CD4-positive, alpha-beta memory T cell (primary cell): ENCODE data around the gene HIC1. TPM values are rescaled to one million over a fixed set of nuclear protein-coding genes. Genes with fewer than 3 reads are reported as not detected.

ENCODE experiments used
- CTCF ChIA-PET: fragments of 350-600 bp; sonication (Branson Sonifier 250); formaldehyde crosslinking; loops from one replicate; lab custom pipeline; 2021; ENCODE audit warnings: inconsistent platforms; ENCODE audit not compliant: partially characterized antibody; lab: Charles Lee
- POLR2A ChIA-PET: fragments of 350-600 bp; sonication (Branson Sonifier 250); formaldehyde crosslinking; loops from one replicate; lab custom pipeline; 2021; ENCODE audit not compliant: partially characterized antibody; lab: Charles Lee
- DNase-seq, 5 donors: peaks; one replicate each; pipeline versions ENCODE4 v3.0.0 to v3.0.0-alpha.2; 2020 to 2022; ENCODE audit warnings: mixed read lengths in 1 of 5
- H3K27ac ChIP-seq: one replicate; pipeline ENCODE4 v1.7.0; 2013; ENCODE audit warnings: low read depth, low read length
- H3K27me3 ChIP-seq: 2 replicates; pipeline ENCODE4 v1.7.0; 2013; ENCODE audit warnings: mild to moderate bottlenecking, low read length, moderate library complexity; ENCODE audit not compliant: insufficient read depth
- H3K36me3 ChIP-seq: 2 replicates; pipeline ENCODE4 v1.7.0; 2013; ENCODE audit warnings: mild to moderate bottlenecking, low read length, moderate library complexity; ENCODE audit not compliant: insufficient read depth
- H3K4me1 ChIP-seq: 2 replicates; pipeline ENCODE4 v1.7.0; 2013; ENCODE audit warnings: mild to moderate bottlenecking, low read length, moderate library complexity; ENCODE audit not compliant: insufficient read depth
- H3K4me3 ChIP-seq, 2 donors: one replicate each; pipeline ENCODE4 v1.7.0; 2013; ENCODE audit warnings: low read length in 2 of 2, mild to moderate bottlenecking in 1 of 2
- H3K9me3 ChIP-seq, 2 donors: one replicate each; pipeline ENCODE4 v1.7.0; 2013; ENCODE audit warnings: low read length in 2 of 2, control low read depth in 1 of 2; ENCODE audit not compliant: control insufficient read depth in 1 of 2
- H3K27ac Mint-ChIP-seq, 7 donors: one replicate each; pipeline ENCODE4 v1.8.0; 2020 to 2021; ENCODE audit warnings: mixed read lengths in 7 of 7, mild to moderate bottlenecking in 6 of 7, inconsistent platforms in 3 of 7, moderate library complexity in 3 of 7
- H3K27me3 Mint-ChIP-seq, 2 donors: one replicate each; pipeline ENCODE4 v1.8.0; 2020 to 2021; ENCODE audit warnings: mixed read lengths in 2 of 2
- H3K36me3 Mint-ChIP-seq, 2 donors: one replicate each; pipeline ENCODE4 v1.8.0; 2020 to 2021; ENCODE audit warnings: mixed read lengths in 2 of 2, inconsistent platforms in 1 of 2, mild to moderate bottlenecking in 1 of 2
- H3K4me1 Mint-ChIP-seq, 4 donors: one replicate each; pipeline ENCODE4 v1.8.0; 2020 to 2021; ENCODE audit warnings: mixed read lengths in 4 of 4, mild to moderate bottlenecking in 1 of 4
- H3K4me3 Mint-ChIP-seq, 8 donors: one replicate each; pipeline ENCODE4 v1.8.0; 2020 to 2021; ENCODE audit warnings: mixed read lengths in 8 of 8, mild to moderate bottlenecking in 7 of 8, moderate library complexity in 6 of 8, inconsistent platforms in 3 of 8
- H3K9me3 Mint-ChIP-seq, 8 donors: one replicate each; pipeline ENCODE4 v1.8.0; 2020 to 2021; ENCODE audit warnings: mixed read lengths in 8 of 8, mild to moderate bottlenecking in 5 of 8, inconsistent platforms in 3 of 8, moderate library complexity in 1 of 8
- intact Hi-C: fragments of 100-400 bp; cut with micrococcal nuclease; formaldehyde crosslinking; loops from one replicate; pipeline ENCODE4 v1.15.1; 2023
- polyA plus RNA-seq, 2 donors: library from polyadenylated mRNA; unstranded; fragments of 300-500 nt; fragmentation: Illumina TruSeq; gene quantifications; one replicate each; pipeline ENCODE4 v1.2.3, GENCODE V29; 2021
- total RNA-seq, 2 experiments: library from RNA; stranded (reverse); gene quantifications; one replicate each; pipeline ENCODE4 v1.2.3, GENCODE V29; 2021

The HIC1 gene
- total and polyA plus RNA-seq, 4 experiments from 2014 or later = 0.39 to 5.2 (median 3.3) TPM

DNA sequence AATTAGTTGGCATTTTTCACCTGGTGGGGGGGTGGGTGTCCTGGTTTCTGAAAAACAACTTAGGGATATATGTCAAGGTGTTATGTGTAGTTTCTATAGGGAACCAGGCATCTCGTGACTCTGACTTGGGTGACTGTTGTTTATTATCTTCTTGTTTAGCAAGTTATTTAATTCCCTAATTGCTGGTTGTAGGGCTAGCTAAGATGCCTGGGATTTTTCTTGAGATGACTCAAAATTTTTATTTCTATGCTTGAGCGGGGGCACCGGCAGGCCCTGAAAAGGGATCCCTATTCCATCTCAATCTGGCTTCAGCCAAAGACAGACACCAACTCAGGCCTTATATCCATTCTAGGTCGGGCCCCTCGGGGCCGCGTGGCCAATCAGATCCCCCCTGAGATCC lies 21.8 kb upstream of the HIC1 start:
- no peaks in the 10 kb centered on the region for H3K9me3 ChIP-seq
- H3K4me3 ChIP-seq = no peak overlapping the region
- DNase-seq = no peak
- no peaks in the 10 kb centered on the region for H3K27me3 Mint-ChIP-seq
- H3K4me3 Mint-ChIP-seq = peak overlapping the region in 3 of 8 donors; percentile 13 to 38 (median 15)
- H3K27me3 ChIP-seq = no peaks in the 10 kb centered on the region
- ChIA-PET CTCF (interaction anchor here (0.9 to 2.1 kb wide), 2 partner anchors 21 to 384 kb away, joined by 3 to 4 read pairs; partner anchors contain the start of genes HIC1 and RILP), POLR2A (interaction anchor here (2.1 kb wide), 1 partner anchor 9 kb away, joined by 7 read pairs; the partner anchor contains the start of gene RTN4RL1)
- H3K27ac ChIP-seq = no peak overlapping the region
- peak overlapping the region in 2 of 7 donors; percentile 7 to 42 for H3K27ac Mint-ChIP-seq
- peaks cover 10 to 29% of the 10 kb centered on the region in 2 donors for H3K36me3 Mint-ChIP-seq
- peaks cover 27% of the 10 kb centered on the region for H3K36me3 ChIP-seq
- intact Hi-C loops = no loop called here
- H3K4me1 ChIP-seq = peaks cover 30% of the 10 kb centered on the region
- peaks cover 9 to 32% (median 21%) of the 10 kb centered on the region in 4 donors for H3K4me1 Mint-ChIP-seq
- H3K9me3 Mint-ChIP-seq = no peaks in the 10 kb centered on the region

- H3K27me3 Mint-ChIP-seq = no peaks in the 10 kb centered on the region
- DNase-seq = no peak
- H3K4me3 ChIP-seq = no peak overlapping the region
- H3K4me1 Mint-ChIP-seq = peaks cover 9 to 32% (median 21%) of the 10 kb centered on the region in 4 donors
- no peak overlapping the region for H3K4me3 Mint-ChIP-seq
- no peak overlapping the region for H3K27ac ChIP-seq
- H3K9me3 ChIP-seq = no peaks in the 10 kb centered on the region
- H3K36me3 ChIP-seq = peaks cover 30% of the 10 kb centered on the region
- H3K36me3 Mint-ChIP-seq = peaks cover 10 to 36% of the 10 kb centered on the region in 2 donors
- no peak overlapping the region for H3K27ac Mint-ChIP-seq
- POLR2A ChIA-PET = interaction anchor here (2.1 kb wide), 1 partner anchor 10 kb away, joined by 7 read pairs; the partner anchor contains the start of gene RTN4RL1
- no peaks in the 10 kb centered on the region for H3K9me3 Mint-ChIP-seq
- H3K27me3 ChIP-seq = no peaks in the 10 kb centered on the region
- CTCF ChIA-PET = interaction anchor here (0.9 kb wide), 1 partner anchor 20 kb away, joined by 3 read pairs; the partner anchor contains the start of gene HIC1
- intact Hi-C loops = no loop called here
- H3K4me1 ChIP-seq = peaks cover 30% of the 10 kb centered on the region
Observed at GRCh38 chr17:2034157-2034556, 20.7 kb upstream of the HIC1 start.

GRCh38 chr17:2034806-2035540 lies 19.9 kb upstream of the HIC1 start:
- Histone ChIP-seq H3K27ac (no peak overlapping the region), H3K9me3 (no peaks in the 10 kb centered on the region), H3K36me3 (peaks cover 30% of the 10 kb centered on the region), H3K4me3 (no peak overlapping the region), H3K27me3 (no peaks in the 10 kb centered on the region), H3K4me1 (peaks cover 25% of the 10 kb centered on the region)
- Mint-ChIP-seq H3K36me3 (peaks cover 12 to 40% of the 10 kb centered on the region in 2 donors), H3K27ac (no peak overlapping the region), H3K4me3 (no peak overlapping the region), H3K9me3 (no peaks in the 10 kb centered on the region), H3K4me1 (peaks cover 9 to 32% (median 18%) of the 10 kb centered on the region in 4 donors), H3K27me3 (no peaks in the 10 kb centered on the region)
- CTCF ChIA-PET = no interaction called here
- POLR2A ChIA-PET = interaction anchor here (1.0 kb wide), 1 partner anchor 318 kb away, joined by 3 read pairs; no protein-coding TSS in a partner anchor
- intact Hi-C loops = no loop called here
- DNase-seq = no peak

DNA sequence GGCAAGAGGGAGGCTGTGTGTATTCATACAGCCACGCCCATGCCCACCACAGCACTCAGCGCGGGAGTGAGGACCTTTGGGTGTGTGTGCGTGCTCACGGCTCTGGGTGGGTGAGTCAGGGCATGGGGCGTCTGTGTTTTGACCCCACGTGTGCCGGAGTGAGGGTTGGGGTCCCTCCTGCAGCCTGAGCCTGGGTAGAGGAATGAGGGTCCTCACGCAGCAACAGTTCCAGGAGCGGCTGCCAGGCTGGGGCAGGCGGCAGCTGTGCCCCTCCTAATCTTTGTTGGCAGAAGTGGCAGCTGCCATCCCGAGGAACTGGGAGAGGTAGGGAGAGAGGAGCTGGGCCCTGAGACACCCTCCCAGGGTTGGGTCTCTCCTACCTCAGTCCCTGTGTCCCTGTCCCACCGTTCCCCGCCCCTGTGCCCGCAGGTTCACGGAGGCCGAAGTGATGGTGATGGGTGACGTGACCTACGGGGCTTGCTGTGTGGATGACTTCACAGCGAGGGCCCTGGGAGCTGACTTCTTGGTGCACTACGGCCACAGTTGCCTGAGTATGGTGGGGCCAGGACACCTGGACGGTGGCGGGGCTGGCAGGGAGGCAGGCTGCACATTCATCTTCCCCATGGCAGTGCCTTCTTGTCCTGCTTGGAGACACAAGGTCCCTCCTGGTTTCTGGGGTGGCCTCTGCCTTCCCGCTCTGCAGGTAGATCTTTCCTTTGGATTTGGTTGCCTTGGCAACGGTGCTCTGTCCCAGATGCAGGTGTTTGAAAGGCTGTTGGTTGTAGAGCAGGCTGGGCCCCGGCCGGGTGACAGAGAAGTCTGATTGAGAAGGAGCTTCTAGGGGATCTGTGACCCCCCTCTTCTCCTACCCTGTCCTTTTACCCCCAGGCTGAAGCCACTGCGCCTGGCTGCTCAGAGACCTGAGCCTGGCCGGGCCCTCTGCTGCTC lies 19.1 kb upstream of the HIC1 start:
- no peaks in the 10 kb centered on the region for H3K27me3 Mint-ChIP-seq
- Histone ChIP-seq H3K4me3 (no peak overlapping the region), H3K27ac (no peak overlapping the region), H3K9me3 (no peaks in the 10 kb centered on the region), H3K4me1 (peaks cover 21% of the 10 kb centered on the region), H3K36me3 (peaks cover 30% of the 10 kb centered on the region), H3K27me3 (no peaks in the 10 kb centered on the region)
- ChIA-PET POLR2A (interaction anchor here (1.0 kb wide), 1 partner anchor 319 kb away, joined by 3 read pairs; no protein-coding TSS in a partner anchor), CTCF (no interaction called here)
- H3K27ac Mint-ChIP-seq = no peak overlapping the region
- intact Hi-C loops = no loop called here
- H3K36me3 Mint-ChIP-seq = peaks cover 13 to 36% of the 10 kb centered on the region in 2 donors
- H3K4me1 Mint-ChIP-seq = peaks cover 8 to 27% (median 13%) of the 10 kb centered on the region in 4 donors
- H3K4me3 Mint-ChIP-seq = no peak overlapping the region
- no peaks in the 10 kb centered on the region for H3K9me3 Mint-ChIP-seq
- no peak for DNase-seq

DNA sequence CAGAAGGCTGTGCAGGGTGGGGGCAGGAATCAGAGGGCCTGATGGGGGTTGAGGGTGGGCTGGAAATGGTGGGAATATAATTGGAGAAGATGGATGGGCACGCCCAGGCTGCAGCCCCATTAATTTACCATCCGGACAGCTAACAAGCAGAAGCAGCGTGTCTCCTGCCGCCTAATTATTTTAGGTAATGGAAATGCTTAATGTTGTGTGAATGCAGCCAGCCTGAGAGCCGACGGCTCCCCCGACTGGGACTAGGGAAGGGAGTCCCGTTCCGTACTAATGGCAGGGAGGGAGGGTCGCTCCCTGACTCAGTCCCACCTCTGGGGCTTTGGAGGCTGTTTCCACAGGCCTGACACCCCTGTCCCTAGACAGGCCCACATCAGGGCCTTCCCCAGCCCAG lies 17.7 kb upstream of the HIC1 start:
- POLR2A ChIA-PET = no interaction called here

GRCh38 chr17:2040219-2040827 lies 14.6 kb upstream of the HIC1 start:
- peaks cover 0 to 2% (median 0%) of the 10 kb centered on the region in 8 donors for H3K9me3 Mint-ChIP-seq
- Histone ChIP-seq H3K4me1 (peaks cover 24% of the 10 kb centered on the region), H3K9me3 (no peaks in the 10 kb centered on the region), H3K4me3 (no peak overlapping the region), H3K27me3 (no peaks in the 10 kb centered on the region), H3K27ac (no peak overlapping the region), H3K36me3 (peaks cover 39% of the 10 kb centered on the region)
- H3K27ac Mint-ChIP-seq = peak overlapping the region in 6 of 7 donors; percentile 79 to 89 (median 85)
- H3K4me3 Mint-ChIP-seq = peak overlapping the region; percentile 40 to 93 (median 64)
- no peak for DNase-seq
- peaks cover 6 to 32% (median 14%) of the 10 kb centered on the region in 4 donors for H3K4me1 Mint-ChIP-seq
- CTCF ChIA-PET = interaction anchor here (0.8 to 1.6 kb wide), 4 partner anchors 9 to 213 kb away, joined by 3 to 4 read pairs (median 3); no protein-coding TSS in a partner anchor
- H3K27me3 Mint-ChIP-seq = no peaks in the 10 kb centered on the region
- intact Hi-C loops = loop anchor here (5.0 to 10.0 kb wide), 3 partner anchors 208 to 396 kb away; partner anchors contain the start of genes RILP, RPA1 and SCARF1
- peaks cover 15 to 48% of the 10 kb centered on the region in 2 donors for H3K36me3 Mint-ChIP-seq
- POLR2A ChIA-PET = interaction anchor here (1.2 to 3.0 kb wide), 6 partner anchors 10 to 391 kb away, joined by 3 to 13 read pairs (median 6); partner anchors contain the start of genes DPH1, HIC1, RILP and RTN4RL1

More for the DNA sequence above, 17.7 kb upstream of the HIC1 start:
- no peak overlapping the region for H3K27ac ChIP-seq
- no peaks in the 10 kb centered on the region for H3K9me3 ChIP-seq
- intact Hi-C loops = no loop called here
- peaks cover 30% of the 10 kb centered on the region for H3K36me3 ChIP-seq
- H3K9me3 Mint-ChIP-seq = no peaks in the 10 kb centered on the region
- no peaks in the 10 kb centered on the region for H3K27me3 Mint-ChIP-seq
- no peak overlapping the region for H3K4me3 Mint-ChIP-seq
- H3K27me3 ChIP-seq = no peaks in the 10 kb centered on the region
- H3K36me3 Mint-ChIP-seq = peaks cover 13 to 40% of the 10 kb centered on the region in 2 donors
- CTCF ChIA-PET = no interaction called here
- H3K4me1 Mint-ChIP-seq = peaks cover 7 to 24% (median 12%) of the 10 kb centered on the region in 4 donors
- no peak overlapping the region for H3K4me3 ChIP-seq
- H3K27ac Mint-ChIP-seq = peak overlapping the region in 1 of 7 donors; percentile 15
- no peak for DNase-seq
- H3K4me1 ChIP-seq = peaks cover 14% of the 10 kb centered on the region
